ENCODE data around the gene FAM47C. TPM values are rescaled to one million over a fixed set of nuclear protein-coding genes. Genes with fewer than 3 reads are reported as not detected.
"Not testable (repeated sequence)": the region's sequence is repeated elsewhere in the genome, so short reads cannot be mapped to it uniquely, and the experiment has no call there.

FAM47C gene
- total RNA-seq = not detected

- H3K27ac ChIP-seq; H3K4me1 ChIP-seq; H3K4me3 ChIP-seq (replicated peaks in 1 of 3); H3K9me3 ChIP-seq; H3K36me3 ChIP-seq; H3K27me3 ChIP-seq; DNase-seq; intact Hi-C loops (cut with DNase I): not testable (repeated sequence)
- 85% methylated on average over 11 to 13 of the region's 24 CpGs for WGBS, 2 donors
These were observed at the start of gene FAM47C for GRCh38 chrX:37008182-37008581. Gene FAM47C, plus strand, starts transcription at chrX:37008366. Its CDS starts 45 bp downstream, at chrX:37008411.

- Histone ChIP-seq H3K9me3 (no peaks in the 10 kb centered on the region), H3K4me3 (replicated peaks in 1 of 3) (no peak overlapping the region), H3K27ac (no peak overlapping the region), H3K4me1 (no peaks in the 10 kb centered on the region), H3K27me3 (no peaks in the 10 kb centered on the region), H3K36me3 (no peaks in the 10 kb centered on the region)
- WGBS, 2 donors = 52 to 56% methylated on average over 10 of the region's 10 CpGs
- intact Hi-C loops (cut with DNase I) = no loop called here
- no peak for TF ChIP-seq POLR2A (IDR thresholded peaks at IDR 0.05)
- no peak for TF ChIP-seq CTCF (IDR thresholded peaks at IDR 0.05)
- peak in 1 of 2 donors; percentile 7 for DNase-seq
These were observed 46.6 kb upstream of the FAM47C start for GRCh38 chrX:36961590-36961989.

- Histone ChIP-seq H3K36me3 (no peaks in the 10 kb centered on the region), H3K4me3 (replicated peaks in 1 of 3) (no peak overlapping the region), H3K4me1 (no peaks in the 10 kb centered on the region), H3K27me3 (no peaks in the 10 kb centered on the region), H3K27ac (no peak overlapping the region), H3K9me3 (no peaks in the 10 kb centered on the region)
- DNase-seq = peak in 1 of 2 donors; percentile 14
- 6 to 33% methylated on average over 11 to 31 of the region's 63 CpGs for WGBS, 2 donors
- intact Hi-C loops (cut with DNase I) = no loop called here
- TF ChIP-seq POLR2A (IDR thresholded peaks at IDR 0.05) (no peak), CTCF (IDR thresholded peaks at IDR 0.05) (no peak)
These were observed 44.9 kb upstream of the FAM47C start for GRCh38 chrX:36963069-36963808.

GRCh38 chrX:36963852-36964251, 44.3 kb upstream of the FAM47C start:
- intact Hi-C loops (cut with DNase I) = no loop called here
- no peaks in the 10 kb centered on the region for H3K27me3 ChIP-seq
- H3K4me1 ChIP-seq = no peaks in the 10 kb centered on the region
- H3K9me3 ChIP-seq = no peaks in the 10 kb centered on the region
- H3K27ac ChIP-seq = no peak overlapping the region
- TF ChIP-seq POLR2A (IDR thresholded peaks at IDR 0.05) = no peak
- no peak for TF ChIP-seq CTCF (IDR thresholded peaks at IDR 0.05)
- no peak for DNase-seq
- no peak overlapping the region for H3K4me3 ChIP-seq (replicated peaks in 1 of 3)
- no peaks in the 10 kb centered on the region for H3K36me3 ChIP-seq
- WGBS, 2 donors = 4 to 10% methylated on average over 5 to 8 of the region's 45 CpGs

GRCh38 chrX:36973575-36973974, 34.6 kb upstream of the FAM47C start:
- intact Hi-C loops (cut with DNase I) = no loop called here
- TF ChIP-seq POLR2A (IDR thresholded peaks at IDR 0.05) (no peak), CTCF (IDR thresholded peaks at IDR 0.05) (no peak)
- Histone ChIP-seq H3K4me3 (replicated peaks in 1 of 3) (no peak overlapping the region), H3K36me3 (no peaks in the 10 kb centered on the region), H3K4me1 (no peaks in the 10 kb centered on the region), H3K27ac (no peak overlapping the region), H3K9me3 (no peaks in the 10 kb centered on the region), H3K27me3 (no peaks in the 10 kb centered on the region)
- no peak for DNase-seq
